Panc1 (cell line): Measurements from ENCODE around the gene NDST1.

ENCODE experiments used
- CTCF ChIP-seq: fragments of 450-650 bp; IDR thresholded peaks from 2 replicates; pipeline ENCODE4 v1.5.1; 2017; ENCODE audit warnings: mild to moderate bottlenecking
- POLR2AphosphoS5 ChIP-seq: IDR thresholded peaks from 2 replicates; pipeline ENCODE4 v1.6.1; 2012; ENCODE audit warnings: mild to moderate bottlenecking, low read depth, low read length, moderate library complexity
- REST ChIP-seq, 2 experiments: IDR thresholded peaks; 2 replicates each; pipeline ENCODE4 v1.6.1; 2011 to 2012; ENCODE audit warnings: low read depth in 2 of 2, control low read depth in 1 of 2, low read length in 1 of 2, mild to moderate bottlenecking in 1 of 2, moderate library complexity in 1 of 2; ENCODE audit not compliant: insufficient read depth in 1 of 2
- SIN3A ChIP-seq: IDR thresholded peaks from 2 replicates; pipeline ENCODE4 v1.6.1; 2012; ENCODE audit warnings: low read depth, mild to moderate bottlenecking, low read length, moderate library complexity, borderline replicate concordance; ENCODE audit not compliant: insufficient read depth

- TF ChIP-seq CTCF (no peak), SIN3A (no peak), REST (IDR thresholded peaks at IDR 0.05; ENCODE audit: insufficient read depth in 1 of 2, low read depth in 2 of 2, low read length in 1 of 2) (no peak), POLR2AphosphoS5 (no peak)
Measured at GRCh38 chr5:150461231-150461630, 46.7 kb upstream of the NDST1 start.
